IMR-90 (cell line): ENCODE data around the gene ZSWIM5. TPM values are rescaled to one million over a fixed set of nuclear protein-coding genes. Genes with fewer than 3 reads are reported as not detected.

Experiments
- ATAC-seq: fragments of 200-7000 bp; cut with Tn5 transposase; 2 replicates; pipeline ENCODE4 v1.9.1; 2020; ENCODE audit warnings: low read depth, mild to moderate bottlenecking, moderate library complexity
- BruUV-seq: library from RNA; stranded (reverse); fragments of 400-500 nt; replicated peaks from 2 replicates; lab custom pipeline; 2021; lab: Mats Ljungman, UMichigan
- CTCF ChIA-PET: fragments of 300-600 bp; formaldehyde crosslinking; extraction: SDS; loops from one replicate; lab custom pipeline; 2021; ENCODE audit warnings: antibody characterized with exemption; lab: Yijun Ruan, JAX
- POLR2A ChIA-PET: fragments of 300-600 bp; sonication (Branson Sonifier 250); formaldehyde crosslinking; loops from one replicate; lab custom pipeline; 2022; ENCODE audit warnings: antibody characterized with exemption; ENCODE audit not compliant: unreplicated experiment; lab: Charles Lee
- DNase-seq: peaks from one replicate; pipeline ENCODE4 v3.0.0; 2013
- H2AFZ ChIP-seq: replicated peaks from 2 replicates; pipeline ENCODE3; 2013; ENCODE audit warnings: low read length, mild to moderate bottlenecking; ENCODE audit not compliant: poor library complexity
- H2AK5ac ChIP-seq: 2 replicates; pipeline ENCODE4 v1.6.1; 2013; ENCODE audit warnings: low read depth, low read length, inconsistent platforms
- H2AK9ac ChIP-seq: replicated peaks from 2 replicates; pipeline ENCODE3; 2013; ENCODE audit warnings: mild to moderate bottlenecking, low read depth, low read length, moderate library complexity; ENCODE audit not compliant: poor library complexity
- H2BK120ac ChIP-seq: 2 replicates; pipeline ENCODE4 v1.6.1; 2013; ENCODE audit warnings: low read depth, low read length, inconsistent platforms
- H2BK15ac ChIP-seq: 3 replicates; pipeline ENCODE4 v1.6.1; 2013; ENCODE audit warnings: low read depth, low read length, inconsistent platforms
- H2BK20ac ChIP-seq: 2 replicates; pipeline ENCODE4 v1.6.1; 2013; ENCODE audit warnings: low read depth, mild to moderate bottlenecking, inconsistent platforms, low read length, moderate library complexity
- H2BK5ac ChIP-seq: 2 replicates; pipeline ENCODE4 v1.6.1; 2013; ENCODE audit warnings: mild to moderate bottlenecking, low read depth, low read length, inconsistent platforms; ENCODE audit not compliant: poor library complexity, severe bottlenecking
- H3K14ac ChIP-seq: replicated peaks from 2 replicates; pipeline ENCODE4 v1.6.1; 2013; ENCODE audit warnings: low read depth, low read length, inconsistent platforms
- H3K18ac ChIP-seq: 2 replicates; pipeline ENCODE4 v1.6.1; 2013; ENCODE audit warnings: low read depth, low read length, control low read depth
- H3K23ac ChIP-seq: 2 replicates; pipeline ENCODE4 v1.6.1; 2013; ENCODE audit warnings: low read depth, low read length, inconsistent platforms
- H3K27ac ChIP-seq: 2 replicates; pipeline ENCODE4 v1.5.1; 2013; ENCODE audit warnings: mild to moderate bottlenecking, control low read depth, low read length; ENCODE audit not compliant: insufficient read depth
- H3K27me3 ChIP-seq: 2 replicates; pipeline ENCODE4 v1.6.1; 2013; ENCODE audit warnings: low read length; ENCODE audit not compliant: control insufficient read depth, insufficient read depth
- H3K36me3 ChIP-seq: 2 replicates; pipeline ENCODE4 v1.6.1; 2013; ENCODE audit warnings: low read length, mixed read lengths; ENCODE audit not compliant: control insufficient read depth, insufficient read depth
- H3K4ac ChIP-seq: 2 replicates; pipeline ENCODE4 v1.6.1; 2013; ENCODE audit warnings: low read depth, low read length, inconsistent platforms
- H3K4me1 ChIP-seq: 2 replicates; pipeline ENCODE4 v1.6.1; 2013; ENCODE audit warnings: low read length, mixed read lengths; ENCODE audit not compliant: control insufficient read depth, insufficient read depth
- H3K4me2 ChIP-seq: 2 replicates; pipeline ENCODE4 v1.6.1; 2013; ENCODE audit warnings: low read depth, mild to moderate bottlenecking, control low read depth, low read length, moderate library complexity
- H3K4me3 ChIP-seq: 2 replicates; pipeline ENCODE4 v1.5.1; 2013; ENCODE audit warnings: low read depth, mild to moderate bottlenecking, control low read depth, low read length, moderate library complexity; ENCODE audit not compliant: insufficient read depth
- H3K56ac ChIP-seq: 2 replicates; pipeline ENCODE4 v1.6.1; 2013; ENCODE audit warnings: low read length, inconsistent platforms; ENCODE audit not compliant: insufficient read depth; ENCODE audit errors: extremely low read depth
- H3K79me1 ChIP-seq, 2 experiments: 2 replicates each; pipeline ENCODE4 v1.6.1; 2013; ENCODE audit warnings: low read length in 2 of 2, inconsistent platforms in 1 of 2, low read depth in 1 of 2
- H3K9ac ChIP-seq: 2 replicates; pipeline ENCODE4 v1.6.1; 2013; ENCODE audit warnings: low read depth, low read length, control low read depth
- H3K9me1 ChIP-seq: 2 replicates; pipeline ENCODE4 v1.6.1; 2013; ENCODE audit warnings: low read length, inconsistent platforms; ENCODE audit not compliant: insufficient read depth
- H3K9me3 ChIP-seq: 2 replicates; pipeline ENCODE4 v1.6.1; 2013; ENCODE audit warnings: low read length; ENCODE audit not compliant: control insufficient read depth, insufficient read depth
- H4K20me1 ChIP-seq: 2 replicates; pipeline ENCODE4 v1.6.1; 2013; ENCODE audit warnings: low read length, inconsistent platforms; ENCODE audit not compliant: insufficient read depth
- H4K5ac ChIP-seq: 2 replicates; pipeline ENCODE4 v1.6.1; 2013; ENCODE audit warnings: mild to moderate bottlenecking, low read depth, low read length, control low read depth
- H4K8ac ChIP-seq, 2 experiments: 2 replicates each; pipeline ENCODE4 v1.6.1; 2013; ENCODE audit warnings: low read depth in 2 of 2, low read length in 2 of 2, control low read depth in 1 of 2, inconsistent platforms in 1 of 2
- H4K91ac ChIP-seq: 2 replicates; pipeline ENCODE4 v1.6.1; 2013; ENCODE audit warnings: low read depth, low read length, inconsistent platforms; ENCODE audit not compliant: insufficient read depth
- MAZ ChIP-seq: IDR thresholded peaks from 2 replicates; pipeline ENCODE4 v1.6.1; 2012; ENCODE audit warnings: low read depth, mild to moderate bottlenecking, low read length, improper control_type of control experiment, moderate library complexity, borderline replicate concordance
- POLR2A ChIP-seq: IDR thresholded peaks from 2 replicates; pipeline ENCODE4 v1.6.1; 2012; ENCODE audit warnings: mild to moderate bottlenecking, low read depth, low read length
- RAD21 ChIP-seq: IDR thresholded peaks from 2 replicates; pipeline ENCODE4 v1.6.1; 2012; ENCODE audit warnings: low read length, improper control_type of control experiment
- RFX5 ChIP-seq: IDR thresholded peaks from 2 replicates; pipeline ENCODE4 v1.8.0; 2012; ENCODE audit warnings: low read depth, mild to moderate bottlenecking, low read length, moderate library complexity
- SMC3 ChIP-seq: fragments of 150-350 bp; IDR thresholded peaks from 2 replicates; pipeline ENCODE4 v1.6.1; 2016; ENCODE audit warnings: low read depth, mild to moderate bottlenecking, antibody characterized with exemption, low read length, moderate library complexity
- WGBS, 2 experiments: methylation state at CpG; one replicate each; pipeline versions ENCODE4 v1.1.5 to v1.1.7; 2013; ENCODE audit warnings: missing lambda C conversion rate in 2 of 2; ENCODE audit not compliant: insufficient read length in 1 of 2; ENCODE audit errors: extremely low coverage in 2 of 2; 5-methylcytosine and 5-hydroxymethylcytosine counted together
- dilution Hi-C: fragments of 300-500 bp; cut with HindIII; formaldehyde crosslinking; loops from one replicate; pipeline ENCODE4 v1.14.3; 2018; ENCODE audit warnings: low sequenced_read_pairs; ENCODE audit not compliant: unreplicated experiment
- in situ Hi-C: fragments of 300-500 bp; cut with MboI; formaldehyde crosslinking; loops from 3 replicates; pipeline ENCODE4 v1.14.3; 2019; ENCODE audit warnings: low sequenced_read_pairs, inconsistent platforms, mixed read lengths
- intact Hi-C: fragments of 100-400 bp; cut with micrococcal nuclease; formaldehyde crosslinking; loops from 2 replicates; pipeline ENCODE4 v1.10.0; 2022
- polyA plus RNA-seq, 3 experiments: library from polyadenylated mRNA; depleted of rRNA; stranded (reverse); fragments of >200 nt; gene quantifications; 2 replicates each; pipeline ENCODE4 v1.2.3, GENCODE V29; 2012; ENCODE audit warnings: low replicate concordance in 1 of 3
- total RNA-seq: library from RNA; depleted of rRNA; stranded (reverse); fragments of >200 nt; gene quantifications from 2 replicates; pipeline ENCODE4 v1.2.3, GENCODE V29; 2012
- TF ChIP-seq, protein P1 (sequence below): fragments of 150-350 bp; IDR thresholded peaks from 2 replicates; pipeline ENCODE4 v1.6.1; 2017; ENCODE audit warnings: mild to moderate bottlenecking, antibody characterized with exemption, low read length, low read depth

The ZSWIM5 gene
- total and polyA plus RNA-seq, 2 of the 4 experiments (the other 2 are of a cell fraction): under 0.01 to 0.03 TPM

DNA sequence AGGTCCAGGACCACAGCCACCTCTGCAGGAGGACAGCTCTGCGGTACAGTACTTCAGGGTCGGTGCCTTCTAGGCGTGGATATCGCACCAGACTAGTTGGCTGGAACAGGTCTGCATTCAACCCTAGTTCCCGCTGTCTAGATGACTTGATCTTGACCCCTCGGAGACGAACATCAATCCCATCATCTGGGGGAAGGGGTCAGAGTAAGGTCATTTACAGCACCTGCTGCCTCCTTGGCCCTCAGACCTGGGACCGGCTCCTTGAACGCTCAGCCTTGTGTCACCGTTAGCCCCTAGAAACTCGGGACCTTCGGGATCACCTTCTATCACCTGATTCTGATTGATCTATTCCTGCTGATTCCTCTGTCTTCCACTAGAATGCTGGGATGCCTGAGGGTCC, 197.9 kb downstream of the ZSWIM5 start:
- Histone ChIP-seq H2BK15ac (no peak overlapping the region), H3K36me3 (peaks cover 58% of the 10 kb centered on the region), H3K4me3 (no peak overlapping the region), H4K8ac (no peak overlapping the region), H2BK5ac (no peak overlapping the region), H3K4ac (no peak overlapping the region), H4K5ac (no peak overlapping the region), H4K91ac (no peak overlapping the region), H3K9ac (no peak overlapping the region), H3K4me2 (no peak overlapping the region), H2AK5ac (no peak overlapping the region), H3K23ac (no peak overlapping the region), H3K27me3 (no peaks in the 10 kb centered on the region), H2AFZ (no peak overlapping the region), H3K9me1 (peaks cover 13% of the 10 kb centered on the region), H3K9me3 (no peaks in the 10 kb centered on the region), H3K18ac (no peak overlapping the region), H2BK120ac (no peak overlapping the region), H3K56ac (no peak overlapping the region), H2AK9ac (no peak overlapping the region), H2BK20ac (no peak overlapping the region), H3K14ac (no peak overlapping the region), H4K20me1 (peaks cover 6% of the 10 kb centered on the region; the same call in 1 of the 2 replicates), H3K79me1 (peaks cover 21 to 46% of the 10 kb centered on the region in 2 experiments), H3K27ac (no peak overlapping the region), H3K4me1 (peaks cover 10% of the 10 kb centered on the region)
- WGBS, 2 experiments: 100% methylated on average over 3 of the region's 12 CpGs; no CpG with 5 or more reads in 1 of the 2 experiments
- ChIA-PET POLR2A (no interaction called here), CTCF (no interaction called here)
- TF ChIP-seq RAD21: no peak
- TF ChIP-seq RFX5: no peak
- no peak for TF ChIP-seq SMC3
- TF ChIP-seq MAZ: no peak
- TF ChIP-seq, protein P1, sequence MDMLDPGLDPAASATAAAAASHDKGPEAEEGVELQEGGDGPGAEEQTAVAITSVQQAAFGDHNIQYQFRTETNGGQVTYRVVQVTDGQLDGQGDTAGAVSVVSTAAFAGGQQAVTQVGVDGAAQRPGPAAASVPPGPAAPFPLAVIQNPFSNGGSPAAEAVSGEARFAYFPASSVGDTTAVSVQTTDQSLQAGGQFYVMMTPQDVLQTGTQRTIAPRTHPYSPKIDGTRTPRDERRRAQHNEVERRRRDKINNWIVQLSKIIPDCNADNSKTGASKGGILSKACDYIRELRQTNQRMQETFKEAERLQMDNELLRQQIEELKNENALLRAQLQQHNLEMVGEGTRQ: no peak
- TF ChIP-seq POLR2A: no peak
- in situ Hi-C loops (no loop called here), intact Hi-C loops (no loop called here), dilution Hi-C loops (no loop called here)
- ATAC-seq: no peak
- DNase-seq: no peak
- BruUV-seq: no TSS peak
